ENCODE measurements around the gene SZT2. TPM values are rescaled to one million over a fixed set of nuclear protein-coding genes. Genes with fewer than 3 reads are reported as not detected.

SZT2 gene
- 108 and 139 TPM in 2 replicates for total RNA-seq

GRCh38 chr1:43389326-43390313 lies at the start of gene SZT2, which contains the start of gene MED8:
Gene SZT2, plus strand, starts transcription at chr1:43389899. Its CDS starts 70 bp downstream, at chr1:43389969.
Gene MED8, minus strand, starts transcription at chr1:43389800. Its CDS starts 36 bp downstream, at chr1:43389764.
- peaks cover 47% of the 10 kb centered on the region for H3K36me3 Mint-ChIP-seq (ENCODE audit: low read depth)
- TF ChIP-seq CTCF (IDR thresholded peaks at IDR 0.05): no peak
- DNase-seq (peak; percentile 90), ATAC-seq (ENCODE audit: low read depth) (peak; percentile 91)
- peak within 1 kb of the TSS; percentile 99 for H3K4me3 Mint-ChIP-seq
- peaks cover 38% of the 10 kb centered on the region for H3K4me1 Mint-ChIP-seq
- peak within 1 kb of the TSS; percentile 91 for H3K27ac Mint-ChIP-seq
- ChIA-PET POLR2A (interaction anchor here (0.5 to 4.5 kb wide), 11 partner anchors 11 to 1132 kb away, joined by 3 to 76 read pairs (median 3); partner anchors contain the start of genes CDC20, ELOVL1 and KDM4A), CTCF (interaction anchor here (1.3 to 3.5 kb wide), 5 partner anchors 21 to 163 kb away, joined by 3 to 12 read pairs (median 4); no protein-coding TSS in a partner anchor)
- intact Hi-C loops (cut with micrococcal nuclease): loop anchor here (1.0 to 2.0 kb wide), 4 partner anchors 21 to 151 kb away; partner anchors contain the start of genes CDC20 and ELOVL1
- H3K27me3 Mint-ChIP-seq: no peaks in the 10 kb centered on the region
- no peaks in the 10 kb centered on the region for H3K9me3 Mint-ChIP-seq

GRCh38 chr1:43340559-43340958 lies 49.1 kb upstream of the SZT2 start:
- POLR2A ChIA-PET: interaction anchor here (0.8 to 0.9 kb wide), 2 partner anchors 27 to 29 kb away, joined by 3 read pairs; partner anchors contain the start of gene ELOVL1
- TF ChIP-seq CTCF (IDR thresholded peaks at IDR 0.05): no peak
- ATAC-seq (ENCODE audit: low read depth): no peak
- no peak overlapping the region for H3K4me3 Mint-ChIP-seq
- no peak for DNase-seq
- CTCF ChIA-PET: no interaction called here
- intact Hi-C loops (cut with micrococcal nuclease): no loop called here
- peaks cover 3% of the 10 kb centered on the region for H3K27me3 Mint-ChIP-seq
- H3K27ac Mint-ChIP-seq: no peak overlapping the region
- no peaks in the 10 kb centered on the region for H3K36me3 Mint-ChIP-seq (ENCODE audit: low read depth)
- no peaks in the 10 kb centered on the region for H3K9me3 Mint-ChIP-seq
- no peaks in the 10 kb centered on the region for H3K4me1 Mint-ChIP-seq

DNA sequence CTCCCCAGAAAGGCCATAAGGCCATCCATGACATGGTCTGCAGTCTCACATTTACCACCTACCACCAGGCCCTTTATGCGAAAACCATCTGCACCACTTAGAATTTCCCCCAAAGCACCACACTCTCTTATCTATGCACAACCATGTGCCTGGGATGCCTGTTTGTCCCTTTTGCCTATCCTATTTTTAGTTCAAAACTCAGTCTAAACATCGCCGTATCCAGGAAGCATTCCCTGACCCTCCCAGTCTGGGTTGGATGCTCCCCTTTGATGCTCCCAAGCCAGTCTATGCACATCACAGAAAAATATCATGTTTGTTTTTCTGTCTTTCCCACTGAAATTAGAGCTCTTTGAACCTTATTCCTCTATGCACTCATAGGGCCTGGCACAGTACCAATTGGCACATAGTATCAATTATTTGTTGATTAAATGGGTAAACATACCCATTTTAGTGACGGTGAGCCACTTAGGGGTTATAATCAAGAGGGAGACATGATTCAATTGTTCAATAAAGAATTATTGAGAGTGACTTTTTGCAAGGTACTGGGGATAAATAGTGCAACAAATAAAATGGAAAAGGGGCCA lies 45.3 kb upstream of the SZT2 start:
- ChIA-PET CTCF (no interaction called here), POLR2A (no interaction called here)
- ATAC-seq (ENCODE audit: low read depth) (no peak), DNase-seq (no peak)
- intact Hi-C loops (cut with micrococcal nuclease): no loop called here
- no peak for TF ChIP-seq CTCF (IDR thresholded peaks at IDR 0.05)
- peaks cover 2% of the 10 kb centered on the region for H3K4me1 Mint-ChIP-seq
- H3K4me3 Mint-ChIP-seq: no peak overlapping the region
- H3K27ac Mint-ChIP-seq: no peak overlapping the region
- no peaks in the 10 kb centered on the region for H3K9me3 Mint-ChIP-seq
- H3K27me3 Mint-ChIP-seq: no peaks in the 10 kb centered on the region
- H3K36me3 Mint-ChIP-seq (ENCODE audit: low read depth): no peaks in the 10 kb centered on the region

DNA sequence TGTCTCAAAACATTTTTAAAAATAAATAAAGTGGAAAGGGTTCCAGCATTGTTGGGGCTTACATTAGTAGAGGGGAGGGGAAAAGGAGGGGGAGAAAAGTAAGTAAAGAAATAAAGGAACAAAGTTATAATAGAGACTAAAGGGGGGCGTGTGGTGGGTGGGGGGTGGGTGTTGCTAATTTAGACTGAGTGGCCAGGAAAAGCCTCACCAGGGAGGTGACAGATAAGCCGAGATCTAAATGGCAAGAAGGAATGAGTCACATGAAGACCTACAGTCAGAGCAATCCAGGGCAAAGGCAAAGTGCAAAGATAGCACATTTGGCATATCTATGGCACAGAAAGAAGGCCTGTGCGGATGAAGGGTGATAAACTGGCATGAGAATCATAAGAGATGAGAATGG lies 44.6 kb upstream of the SZT2 start:
- Mint-ChIP-seq H3K27ac (no peak overlapping the region), H3K9me3 (no peaks in the 10 kb centered on the region), H3K27me3 (no peaks in the 10 kb centered on the region), H3K4me1 (peaks cover 10% of the 10 kb centered on the region), H3K4me3 (no peak overlapping the region), H3K36me3 (ENCODE audit: low read depth) (no peaks in the 10 kb centered on the region)
- CTCF ChIA-PET: no interaction called here
- POLR2A ChIA-PET: no interaction called here
- ATAC-seq (ENCODE audit: low read depth): no peak
- TF ChIP-seq CTCF (IDR thresholded peaks at IDR 0.05): no peak
- no peak for DNase-seq
- intact Hi-C loops (cut with micrococcal nuclease): loop anchor here (5.0 kb wide), 1 partner anchor 1457 kb away; the partner anchor contains the start of gene PLK3

- no peak overlapping the region for H3K4me3 Mint-ChIP-seq
- no peaks in the 10 kb centered on the region for H3K27me3 Mint-ChIP-seq
- intact Hi-C loops (cut with micrococcal nuclease): loop anchor here (5.0 kb wide), 1 partner anchor 1456 kb away; the partner anchor contains the start of gene PLK3
- no peaks in the 10 kb centered on the region for H3K9me3 Mint-ChIP-seq
- POLR2A ChIA-PET: no interaction called here
- H3K36me3 Mint-ChIP-seq (ENCODE audit: low read depth): no peaks in the 10 kb centered on the region
- DNase-seq (no peak), ATAC-seq (ENCODE audit: low read depth) (no peak)
- peaks cover 11% of the 10 kb centered on the region for H3K4me1 Mint-ChIP-seq
- H3K27ac Mint-ChIP-seq: no peak overlapping the region
- CTCF ChIA-PET: no interaction called here
- TF ChIP-seq CTCF (IDR thresholded peaks at IDR 0.05): no peak
These were observed 43.1 kb upstream of the SZT2 start for GRCh38 chr1:43346636-43347035.
